ENCODE measurements around the gene ATAD3B.

DNA sequence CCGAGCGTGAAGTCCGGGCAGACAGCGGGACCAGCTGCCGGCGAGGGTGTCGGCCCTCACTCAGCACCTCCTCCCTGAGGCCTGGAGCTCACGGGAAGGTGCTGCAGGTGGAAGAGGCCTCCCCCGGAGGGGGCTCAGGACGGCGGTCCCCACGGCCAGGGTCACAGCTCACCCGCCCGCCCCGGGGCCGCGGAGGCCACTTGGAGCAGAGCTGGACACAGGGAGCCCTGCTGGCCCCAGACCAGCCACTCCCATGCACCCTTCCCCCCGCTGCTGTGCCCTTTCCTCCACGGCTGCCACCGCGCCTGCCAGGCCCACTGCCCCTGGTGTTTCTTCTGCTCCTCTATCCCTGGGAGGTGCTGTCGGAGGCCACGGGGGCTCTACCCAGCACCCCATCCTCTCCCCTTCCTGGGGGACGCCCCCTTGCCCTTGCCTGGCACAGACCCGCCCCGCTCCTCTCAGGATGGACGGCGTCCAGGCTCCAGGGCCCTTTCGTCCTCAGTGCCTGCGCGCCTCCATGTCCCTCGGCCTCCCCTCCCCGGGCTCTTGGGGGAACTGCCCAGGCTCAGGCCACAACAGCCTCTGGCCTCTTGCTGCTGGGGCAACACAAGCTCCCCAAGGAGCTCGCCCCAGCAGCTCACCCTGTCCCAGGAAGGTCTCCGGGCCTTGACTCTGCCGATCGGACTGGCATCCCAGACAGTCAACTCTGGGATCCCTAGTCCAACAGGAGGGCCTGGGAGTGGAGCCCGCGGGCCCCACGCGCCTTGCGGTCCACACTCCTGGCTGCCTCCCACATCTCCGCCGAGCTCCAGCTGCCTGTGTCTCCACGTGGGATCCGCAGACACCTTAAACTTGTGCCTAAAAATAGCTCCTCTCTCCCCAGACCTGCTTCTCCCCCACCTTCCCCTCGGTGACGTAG is 64.7 kb downstream of the ATAD3B start:
- TF ChIP-seq, protein P1, sequence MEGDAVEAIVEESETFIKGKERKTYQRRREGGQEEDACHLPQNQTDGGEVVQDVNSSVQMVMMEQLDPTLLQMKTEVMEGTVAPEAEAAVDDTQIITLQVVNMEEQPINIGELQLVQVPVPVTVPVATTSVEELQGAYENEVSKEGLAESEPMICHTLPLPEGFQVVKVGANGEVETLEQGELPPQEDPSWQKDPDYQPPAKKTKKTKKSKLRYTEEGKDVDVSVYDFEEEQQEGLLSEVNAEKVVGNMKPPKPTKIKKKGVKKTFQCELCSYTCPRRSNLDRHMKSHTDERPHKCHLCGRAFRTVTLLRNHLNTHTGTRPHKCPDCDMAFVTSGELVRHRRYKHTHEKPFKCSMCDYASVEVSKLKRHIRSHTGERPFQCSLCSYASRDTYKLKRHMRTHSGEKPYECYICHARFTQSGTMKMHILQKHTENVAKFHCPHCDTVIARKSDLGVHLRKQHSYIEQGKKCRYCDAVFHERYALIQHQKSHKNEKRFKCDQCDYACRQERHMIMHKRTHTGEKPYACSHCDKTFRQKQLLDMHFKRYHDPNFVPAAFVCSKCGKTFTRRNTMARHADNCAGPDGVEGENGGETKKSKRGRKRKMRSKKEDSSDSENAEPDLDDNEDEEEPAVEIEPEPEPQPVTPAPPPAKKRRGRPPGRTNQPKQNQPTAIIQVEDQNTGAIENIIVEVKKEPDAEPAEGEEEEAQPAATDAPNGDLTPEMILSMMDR (IDR thresholded peaks at IDR 0.05): no peak
- TF ChIP-seq POLR2A (IDR thresholded peaks at IDR 0.05): no peak

Measured in right lobe of liver (tissue), 4 donors.